A549 (cell line): ENCODE measurements around the gene BAZ1B. TPM values are rescaled to one million over a fixed set of nuclear protein-coding genes. Genes with fewer than 3 reads are reported as not detected.
"Not testable (repeated sequence)": the region's sequence is repeated elsewhere in the genome, so short reads cannot be mapped to it uniquely, and the experiment has no call there.

Source experiments
- ATAC-seq, 2 experiments: fragments of 200-7000 bp in 1 of 2; fragments of >200 bp in 1 of 2; cut with Nextera tagmentation in 1 of 2; cut with Tn5 transposase in 1 of 2; 3 replicates each; pipeline versions ENCODE4 v1.8.0 to v1.9.1; 2018 to 2020; ENCODE audit warnings: mild to moderate bottlenecking in 1 of 2, moderate library complexity in 1 of 2
- CTCF ChIA-PET: fragments of 300-600 bp; sonication (Branson Sonifier 250); formaldehyde crosslinking; extraction: SDS; loops from one replicate; lab custom pipeline; 2021; ENCODE audit warnings: antibody characterized with exemption, inconsistent platforms; lab: Yijun Ruan, JAX
- POLR2A ChIA-PET: fragments of 350-600 bp; formaldehyde crosslinking; extraction: SDS; loops from one replicate; lab custom pipeline; 2021; ENCODE audit warnings: antibody characterized with exemption, inconsistent platforms; lab: Yijun Ruan, JAX
- DNase-seq, 2 experiments: peaks; one replicate each; pipeline versions ENCODE4 v3.0.0 to v3.0.0-alpha.2; 2011 to 2016; ENCODE audit warnings: low read depth in 1 of 2, low spot score in 1 of 2
- FAIRE-seq: peaks from 2 replicates; lab custom pipeline; 2011; peaks lifted over from hg19 to GRCh38; lab: Jason Lieb, UNC
- H3K27ac ChIP-seq, 2 experiments: fragments of >200 bp; sonication (Bioruptor Twin); formaldehyde crosslinking; 3 replicates each; pipeline ENCODE4 v1.5.1; 2016 to 2017
- H3K4me1 ChIP-seq: fragments of >200 bp; sonication (Bioruptor Twin); formaldehyde crosslinking; 3 replicates; pipeline ENCODE4 v1.6.1; 2016
- H3K4me2 ChIP-seq: fragments of >200 bp; sonication (Bioruptor Twin); formaldehyde crosslinking; 3 replicates; pipeline ENCODE4 v1.6.1; 2016
- H3K4me3 ChIP-seq: fragments of >200 bp; sonication (Bioruptor Twin); formaldehyde crosslinking; 3 replicates; pipeline ENCODE4 v1.5.1; 2016
- H3K9me3 ChIP-seq: fragments of >200 bp; sonication (Bioruptor Twin); formaldehyde crosslinking; 3 replicates; pipeline ENCODE4 v1.6.1; 2016
- CEBPB ChIP-seq, 2 experiments: fragments of >200 bp in 1 of 2; sonication (Bioruptor Twin) in 1 of 2; formaldehyde crosslinking in 1 of 2; IDR thresholded peaks; 2 replicates each; pipeline ENCODE4 v1.6.1; 2012 to 2016
- CHD2 ChIP-seq: fragments of 150-350 bp; IDR thresholded peaks from 2 replicates; pipeline ENCODE4 v1.6.1; 2014; ENCODE audit warnings: low read length; ENCODE audit not compliant: partially characterized antibody
- CHD4 ChIP-seq: fragments of 200-600 bp; sonication (generic); IDR thresholded peaks from 2 replicates; pipeline ENCODE4 v1.6.1; 2016; ENCODE audit warnings: antibody characterized with exemption, mild to moderate bottlenecking, borderline replicate concordance
- E2F6 ChIP-seq: IDR thresholded peaks from 2 replicates; pipeline ENCODE4 v1.6.1; 2012; ENCODE audit warnings: low read depth, borderline replicate concordance
- EHMT2 ChIP-seq: fragments of 200-600 bp; sonication (generic); IDR thresholded peaks from 2 replicates; pipeline ENCODE4 v1.6.1; 2016; ENCODE audit warnings: antibody characterized with exemption, low read depth, mild to moderate bottlenecking, moderate library complexity
- ELK1 ChIP-seq: fragments of 150-350 bp; IDR thresholded peaks from 2 replicates; pipeline ENCODE4 v1.6.1; 2014; ENCODE audit warnings: low read depth, mild to moderate bottlenecking, low read length
- EP300 ChIP-seq, 2 experiments: fragments of >200 bp; sonication (Bioruptor Twin); formaldehyde crosslinking; IDR thresholded peaks; 2 replicates in 1 of 2; 3 replicates in 1 of 2; pipeline ENCODE4 v1.6.1; 2016 to 2017
- FOSB ChIP-seq: fragments of 250-450 bp; sonication (Bioruptor Pico); IDR thresholded peaks from 2 replicates; pipeline ENCODE4 v1.5.0; 2020; ENCODE audit warnings: mild to moderate bottlenecking, moderate library complexity
- HEYL ChIP-seq: fragments of 250-450 bp; sonication (Bioruptor Pico); IDR thresholded peaks from 2 replicates; pipeline ENCODE4 v1.8.0; 2021; ENCODE audit warnings: mild to moderate bottlenecking, moderate library complexity
- HOXB5 ChIP-seq: fragments of 250-450 bp; sonication (Bioruptor Pico); IDR thresholded peaks from 2 replicates; pipeline ENCODE4 v1.5.0; 2020; ENCODE audit warnings: mild to moderate bottlenecking, moderate library complexity
- JUN ChIP-seq, 2 experiments: fragments of >200 bp; sonication (Bioruptor Twin); formaldehyde crosslinking; IDR thresholded peaks; 2 replicates in 1 of 2; 3 replicates in 1 of 2; pipeline ENCODE4 v1.6.1; 2016 to 2017
- JUNB ChIP-seq: fragments of >200 bp; sonication (Bioruptor Twin); formaldehyde crosslinking; IDR thresholded peaks from 2 replicates; pipeline ENCODE4 v1.6.1; 2016
- KDM1A ChIP-seq: fragments of 200-600 bp; sonication (generic); IDR thresholded peaks from 2 replicates; pipeline ENCODE4 v1.6.1; 2016; ENCODE audit warnings: low read depth, mild to moderate bottlenecking
- MAFK ChIP-seq: fragments of 450-650 bp; IDR thresholded peaks from 2 replicates; pipeline ENCODE4 v1.6.1; 2014; ENCODE audit not compliant: partially characterized antibody
- POLR2AphosphoS2 ChIP-seq: conservative IDR thresholded peaks from 2 replicates; pipeline ENCODE4 v1.6.1; 2012; ENCODE audit warnings: low read length, improper control_type of control experiment, inconsistent platforms
- SMC3 ChIP-seq: fragments of >200 bp; sonication (Bioruptor Twin); formaldehyde crosslinking; IDR thresholded peaks from 3 replicates; pipeline ENCODE4 v1.6.1; 2018; ENCODE audit warnings: inconsistent platforms
- SREBF2 ChIP-seq: fragments of 450-650 bp; IDR thresholded peaks from 2 replicates; pipeline ENCODE4 v1.6.1; 2014; ENCODE audit warnings: mild to moderate bottlenecking, moderate library complexity
- TFCP2L1 ChIP-seq: fragments of 250-450 bp; sonication (Bioruptor Pico); IDR thresholded peaks from 2 replicates; pipeline ENCODE4 v1.5.0; 2021; ENCODE audit warnings: mild to moderate bottlenecking
- USF2 ChIP-seq: fragments of 450-650 bp; IDR thresholded peaks from 2 replicates; pipeline ENCODE4 v1.6.1; 2014; ENCODE audit warnings: antibody characterized with exemption
- WGBS: methylation state at CpG from one replicate; pipeline ENCODE4 v1.1.6; 2017; ENCODE audit errors: missing lambda C conversion rate; 5-methylcytosine and 5-hydroxymethylcytosine counted together
- polyA plus RNA-seq, 4 experiments: library from polyadenylated mRNA; depleted of rRNA in 3 of 4; stranded (reverse); fragments of >200 nt; fragmentation: RNase III in 1 of 4; extraction: RNeasy Plus Mini Kit Qiagen cat#74134 plus additional on column Dnase treatment in 1 of 4; gene quantifications; 2 replicates in 3 of 4; 3 replicates in 1 of 4; pipeline ENCODE4 v1.2.3, GENCODE V29; 2011 to 2017

The BAZ1B gene
- polyA plus RNA-seq, 2 of the 4 experiments (the other 2 are of a cell fraction): 54.8 to 66.8 TPM

GRCh38 chr7:73423519-73424488 is 98.3 kb downstream of the BAZ1B start:
- ChIA-PET CTCF (interaction anchor here (1.5 kb wide), 1 partner anchor 28 kb away, joined by 6 read pairs; no protein-coding TSS in a partner anchor), POLR2A (no interaction called here)
- H3K4me1 ChIP-seq: no peaks in the 10 kb centered on the region
- H3K4me2 ChIP-seq: no peak overlapping the region
- ATAC-seq: no peak
- H3K4me3 ChIP-seq: no peak overlapping the region
- 80% methylated on average over 35 of the region's 52 CpGs for WGBS
- DNase-seq: no peak
- no peaks in the 10 kb centered on the region for H3K9me3 ChIP-seq
- TF ChIP-seq ELK1: no peak
- no peak for TF ChIP-seq HEYL
- TF ChIP-seq USF2: no peak
- no peak for TF ChIP-seq FOSB
- no peak for TF ChIP-seq HOXB5
- no peak for TF ChIP-seq JUNB
- no peak for TF ChIP-seq JUN (IDR thresholded peaks at IDR 0.05)
- no peak for TF ChIP-seq E2F6
- no peak for TF ChIP-seq EP300 (IDR thresholded peaks at IDR 0.05)
- TF ChIP-seq TFCP2L1 (CRISPR knock-in tag): no peak
- TF ChIP-seq EHMT2: no peak
- TF ChIP-seq CHD4: no peak
- TF ChIP-seq CHD2: no peak
- no peak for TF ChIP-seq CEBPB (IDR thresholded peaks at IDR 0.05)
- TF ChIP-seq SREBF2: no peak
- TF ChIP-seq SMC3: no peak
- TF ChIP-seq POLR2AphosphoS2: no peak
- no peak for FAIRE-seq
- H3K27ac ChIP-seq: no peak overlapping the region

GRCh38 chr7:73420610-73421009 is 101.5 kb downstream of the BAZ1B start:
- FAIRE-seq, DNase-seq, H3K4me3 ChIP-seq, H3K27ac ChIP-seq, H3K9me3 ChIP-seq, H3K4me2 ChIP-seq, POLR2A ChIA-PET, H3K4me1 ChIP-seq: not testable (repeated sequence)
- 64% methylated on average over 8 of the region's 8 CpGs for WGBS
- CTCF ChIA-PET: interaction anchor here (0.7 to 2.2 kb wide), 3 partner anchors 31 to 99 kb away, joined by 4 to 6 read pairs (median 6); no protein-coding TSS in a partner anchor
- TF ChIP-seq MAFK: peak; percentile 87
- TF ChIP-seq KDM1A: 0 out of 2 replicates have a peak, but pooled peaks have one; percentile 16
- ATAC-seq: peak in 1 of 2 experiments; percentile 14; a peak in 2 of 6 replicates

GRCh38 chr7:73420016-73420415 is 102.1 kb downstream of the BAZ1B start:
- 30% methylated on average over 8 of the region's 8 CpGs for WGBS
- H3K9me3 ChIP-seq, FAIRE-seq, H3K4me3 ChIP-seq, POLR2A ChIA-PET, H3K4me2 ChIP-seq, H3K4me1 ChIP-seq, H3K27ac ChIP-seq: not testable (repeated sequence)
- DNase-seq (peak in 1 of 2 experiments; percentile 83), ATAC-seq (peak in 1 of 2 experiments; percentile 63; a peak in 4 of 6 replicates)
- CTCF ChIA-PET: interaction anchor here (0.7 to 2.2 kb wide), 3 partner anchors 32 to 99 kb away, joined by 4 to 6 read pairs (median 6); no protein-coding TSS in a partner anchor
